HL-60/S4 treated with retinoic acid at 250 ng/mL for 4 days and 3 days (cell line): ENCODE data around the gene MB.

Experiments used
- in situ Hi-C: fragments of 300-500 bp; cut with MboI; formaldehyde crosslinking; loops from 2 replicates; pipeline ENCODE4 v1.7.0; 2022; ENCODE audit warnings: low sequenced_read_pairs

Gene MB

DNA sequence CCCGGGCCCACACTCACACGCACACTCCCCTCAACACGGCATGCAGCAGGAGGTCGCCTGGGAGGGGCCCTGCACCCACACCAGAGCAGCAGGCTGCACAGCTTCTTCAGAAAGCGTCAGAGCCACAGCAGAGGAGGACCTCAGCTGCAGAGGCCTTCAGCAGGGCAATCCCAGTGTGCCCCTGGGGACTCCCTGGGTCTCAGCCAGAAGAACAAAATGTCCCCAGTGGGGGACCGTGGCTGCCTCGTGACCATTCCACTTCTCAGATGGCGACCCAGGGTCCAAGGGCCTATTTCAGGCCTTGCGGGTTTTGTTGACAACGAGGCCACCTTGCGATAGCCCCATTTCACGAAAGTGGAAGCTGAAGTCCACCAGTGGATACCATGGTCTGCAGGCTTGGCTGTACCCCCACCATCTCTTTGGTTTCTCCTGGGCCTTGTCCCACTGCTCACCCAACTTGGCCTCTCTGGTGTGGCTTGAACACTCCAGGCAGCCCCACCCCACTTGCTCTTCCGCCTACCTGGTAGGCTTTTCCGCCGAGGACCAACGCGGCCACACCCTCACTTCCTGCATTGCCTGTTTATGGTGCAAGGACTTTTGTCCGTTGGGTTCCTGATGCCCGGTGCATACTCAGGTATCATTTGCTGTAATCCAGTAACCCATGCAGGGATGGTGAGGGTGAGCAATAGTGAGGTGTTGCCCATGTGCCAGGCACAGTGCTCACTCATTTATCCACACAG, 38.1 kb downstream of the MB start:
- in situ Hi-C loops: no loop called here

DNA sequence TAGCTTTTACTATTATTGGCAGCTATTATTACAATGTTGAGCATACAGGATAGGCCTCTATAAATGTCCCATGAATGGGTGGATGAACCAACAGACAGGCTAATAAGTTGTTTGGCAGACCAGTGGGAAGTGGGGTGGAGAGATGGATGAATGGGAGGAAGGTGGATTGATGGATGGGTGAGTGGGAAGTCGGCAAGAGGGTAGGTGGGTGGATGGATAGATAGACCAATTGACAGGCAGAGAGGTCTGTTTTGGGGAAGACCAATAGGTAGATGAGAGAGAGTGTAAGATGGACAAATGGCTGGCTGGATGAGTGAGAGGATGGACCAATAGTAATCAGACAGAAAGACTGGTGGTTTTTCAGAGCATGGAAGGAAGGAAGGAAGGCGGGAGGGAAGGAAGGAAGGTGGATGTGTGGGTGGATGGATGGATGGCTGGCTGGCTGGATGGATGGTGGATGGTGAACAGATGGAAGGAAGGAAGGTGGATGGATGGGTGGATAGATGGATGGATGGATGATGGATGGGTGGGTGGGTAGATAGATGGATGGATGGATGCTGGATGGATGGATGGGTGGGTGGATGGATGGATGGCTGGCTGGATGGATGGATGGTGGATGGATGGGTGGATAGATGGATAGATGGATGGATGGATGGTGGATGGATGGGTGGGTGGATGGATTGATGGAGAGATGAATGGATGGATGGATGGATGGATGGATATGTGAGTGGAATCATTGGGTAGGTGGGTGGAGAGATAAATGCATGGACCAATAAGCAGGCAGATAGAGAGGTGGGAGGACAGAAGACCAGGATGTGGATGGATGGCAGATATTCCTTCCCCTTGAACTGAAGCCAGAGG, 39.1 kb downstream of the MB start:
- in situ Hi-C loops: no loop called here

- in situ Hi-C loops: no loop called here
Measured at GRCh38 chr22:35576671-35577070, 40.5 kb downstream of the MB start.

DNA sequence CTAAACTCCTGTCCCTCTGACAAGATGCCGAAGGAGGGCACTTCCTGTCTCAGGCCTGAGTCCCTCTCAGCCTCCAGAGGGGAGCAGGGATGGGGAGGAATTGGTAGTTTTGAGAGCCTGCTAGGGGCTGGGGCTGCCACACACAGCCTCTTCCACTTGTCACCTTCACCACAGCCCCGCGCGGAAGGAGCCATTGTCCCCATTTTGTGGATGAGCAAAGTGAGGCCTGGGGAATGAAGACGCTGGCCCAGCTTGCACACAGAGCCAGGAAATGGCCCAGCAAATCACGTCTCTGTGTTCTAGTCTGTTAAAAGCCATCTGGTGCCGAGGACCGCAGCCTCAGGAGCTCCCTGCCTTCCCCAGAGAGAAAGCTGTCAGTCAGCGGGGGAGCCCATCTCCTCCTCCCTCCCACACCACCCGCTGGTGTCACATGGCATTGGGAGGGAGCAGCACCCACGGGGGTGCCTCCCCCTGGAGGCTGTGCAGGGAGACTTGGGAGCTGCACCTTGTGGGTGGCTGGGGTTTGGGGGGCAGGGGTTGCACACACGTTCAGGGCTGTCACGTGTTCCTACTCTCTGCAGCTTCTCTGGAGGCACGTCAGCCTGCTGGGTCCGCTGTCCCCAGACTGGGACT, 41.9 kb downstream of the MB start:
- in situ Hi-C loops: no loop called here

DNA sequence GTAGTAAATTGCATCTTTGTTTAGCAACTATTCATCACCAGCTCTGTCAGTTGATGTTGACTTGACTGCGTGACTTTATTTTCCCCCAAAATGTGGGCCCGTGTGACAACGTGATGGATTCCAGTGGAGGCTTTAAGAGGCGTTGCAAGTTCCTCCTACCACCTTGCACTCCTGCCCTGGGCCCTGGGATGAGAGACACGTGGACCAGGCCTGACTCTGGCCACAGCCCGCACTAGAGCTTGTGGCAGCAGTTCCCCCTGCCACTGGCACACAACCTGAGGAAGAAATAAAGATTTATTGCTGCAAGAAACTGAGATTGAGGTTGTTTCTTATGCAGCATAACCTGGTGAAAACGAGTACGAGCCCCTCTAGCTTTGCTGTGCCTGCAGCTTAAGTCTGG, 44.6 kb downstream of the MB start:
- in situ Hi-C loops: no loop called here

DNA sequence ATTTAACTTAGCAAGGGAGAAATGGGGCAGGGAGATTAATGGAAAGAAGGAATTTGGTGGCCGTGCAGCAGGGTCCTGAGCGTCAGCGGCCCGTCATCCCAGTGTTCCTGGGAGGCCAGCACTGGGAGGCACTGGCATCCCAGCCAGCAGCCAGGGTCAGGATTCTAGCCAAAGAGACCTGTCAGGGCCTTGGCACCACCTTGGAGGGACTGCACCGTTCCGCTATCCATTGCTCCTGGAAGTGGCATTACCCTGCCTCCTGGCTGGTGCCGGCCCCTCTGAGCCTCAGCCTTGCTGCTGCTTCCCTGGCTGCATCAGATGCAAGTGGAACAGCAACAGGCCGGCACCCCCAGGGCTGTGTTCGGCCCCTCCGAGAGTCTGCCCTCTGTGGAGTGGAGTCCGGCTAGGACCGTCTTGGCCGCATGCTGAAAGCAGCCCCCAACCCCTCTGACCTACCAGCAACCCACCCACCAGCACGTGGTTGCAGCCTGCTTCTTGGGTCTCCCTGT, 46.4 kb downstream of the MB start:
- in situ Hi-C loops: no loop called here

DNA sequence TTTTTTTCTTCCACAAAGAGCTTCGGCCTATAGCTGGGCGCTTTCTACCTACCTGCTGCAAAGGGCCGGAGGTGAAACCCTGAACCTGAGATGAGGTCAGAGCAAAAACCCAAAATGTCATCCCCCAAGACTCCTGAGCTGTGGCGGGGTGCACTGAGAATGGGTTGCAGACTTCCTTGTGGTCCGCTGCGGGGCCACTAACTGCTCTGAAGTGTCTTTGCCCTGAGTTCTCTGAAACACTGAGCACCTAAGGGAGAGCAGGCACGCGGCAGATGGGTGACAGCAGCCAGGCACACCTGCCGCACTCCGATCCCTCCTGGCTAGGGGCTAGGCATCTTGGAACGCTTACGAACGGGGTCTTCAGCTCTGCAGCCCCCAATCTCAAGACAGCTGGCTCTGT, 47.2 kb downstream of the MB start:
- in situ Hi-C loops: no loop called here

GRCh38 chr22:35568751-35569739, 48.1 kb downstream of the MB start:
- in situ Hi-C loops: no loop called here

GRCh38 chr22:35567351-35568141, 49.6 kb downstream of the MB start:
- in situ Hi-C loops: no loop called here

GRCh38 chr22:35564975-35565867, 51.9 kb downstream of the MB start:
- in situ Hi-C loops: no loop called here

GRCh38 chr22:35563211-35563610, 53.9 kb downstream of the MB start:
- in situ Hi-C loops: no loop called here

GRCh38 chr22:35561796-35562526, 55.2 kb downstream of the MB start:
- in situ Hi-C loops: no loop called here

GRCh38 chr22:35560824-35561223, 56.3 kb downstream of the MB start:
- in situ Hi-C loops: no loop called here

DNA sequence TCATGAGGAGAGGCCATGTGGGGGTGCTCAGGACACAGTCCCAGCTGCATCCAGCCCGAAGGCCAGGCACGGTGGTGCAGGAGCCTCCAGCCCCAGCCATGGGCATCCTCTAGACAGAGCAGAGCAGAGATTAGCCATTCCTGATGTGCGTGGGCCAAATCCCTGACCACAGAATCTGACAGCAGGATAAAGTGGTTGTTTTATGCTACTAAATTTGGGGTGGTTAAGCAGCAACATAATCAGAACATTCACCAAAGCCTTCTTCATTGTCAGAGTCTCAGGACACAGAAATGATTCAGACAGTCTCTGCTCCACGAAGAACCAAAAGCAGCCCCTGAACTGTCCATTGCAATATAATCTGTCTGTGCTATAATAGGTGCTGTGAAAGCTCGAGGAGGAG, 56.8 kb downstream of the MB start:
- in situ Hi-C loops: no loop called here

DNA sequence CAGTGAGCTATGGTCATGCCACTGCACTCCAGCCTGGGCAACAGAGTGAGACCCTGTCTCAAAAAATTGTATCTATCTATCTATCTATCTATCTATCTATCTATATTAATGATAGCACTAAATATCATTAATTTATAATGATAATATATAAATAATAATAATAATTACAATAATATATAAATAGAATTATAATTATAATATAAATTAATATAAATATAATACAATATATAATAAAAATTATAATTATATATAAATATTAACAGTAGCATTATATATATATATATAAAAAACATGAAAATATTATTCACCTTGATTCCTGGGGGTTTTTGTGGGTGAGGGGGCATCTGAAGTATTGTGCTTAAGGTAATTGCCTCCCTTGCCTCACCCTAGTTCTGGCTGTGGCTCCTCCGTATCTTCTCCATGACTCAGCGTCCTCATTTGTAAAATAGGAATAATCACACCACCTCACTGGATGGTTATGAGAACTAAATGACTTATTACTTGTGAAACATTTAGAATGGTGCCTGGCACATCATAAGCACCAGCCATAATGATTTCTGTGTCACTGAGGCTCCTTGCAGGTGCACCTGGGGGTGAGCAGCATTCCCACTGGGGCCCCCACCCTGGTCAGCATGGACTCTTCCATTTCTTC, 57.6 kb downstream of the MB start:
- in situ Hi-C loops: no loop called here

- in situ Hi-C loops: no loop called here
Measured at GRCh38 chr22:35558719-35559118, 58.4 kb downstream of the MB start.

DNA sequence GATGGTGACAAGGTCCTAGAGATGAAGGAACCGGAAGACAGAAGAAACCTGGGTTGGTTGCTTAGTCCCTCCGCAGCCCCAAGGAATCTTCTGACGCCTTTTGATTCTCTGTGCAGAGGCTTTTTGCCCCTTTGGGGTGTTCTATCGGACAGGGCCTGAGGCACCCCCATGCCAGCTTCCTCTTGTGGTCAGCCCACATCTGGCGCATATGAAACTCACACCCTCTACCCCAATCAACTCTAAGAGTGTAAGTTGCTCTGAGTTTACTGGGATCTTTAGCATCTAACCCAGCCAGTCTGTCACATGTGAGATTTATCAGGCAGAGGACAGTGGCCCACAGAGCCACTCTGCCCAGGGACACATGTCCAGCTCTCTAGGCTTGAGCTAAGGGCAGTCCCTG, 59.1 kb downstream of the MB start:
- in situ Hi-C loops: no loop called here
